Spleen (tissue), 7 donors: ENCODE measurements around the gene ZFYVE26.

Experiments used
- POLR2A ChIP-seq, 3 donors: fragments of 450-650 bp; IDR thresholded peaks; one replicate each; pipeline ENCODE4 v1.5.1; 2017; ENCODE audit warnings: antibody characterized with exemption in 3 of 3, mild to moderate bottlenecking in 1 of 3
- TF ChIP-seq, protein P1 (sequence below), 11 experiments: fragments of 200-600 bp in 7 of 11; fragments of 450-650 bp in 4 of 11; sonication (generic) in 4 of 11; IDR thresholded peaks in 8 of 11; conservative IDR thresholded peaks in 3 of 11; 1 replicate in 7 of 11; 2 replicates in 4 of 11; pipeline versions ENCODE4 v1.4.0 to v1.8.0; 2016 to 2021; ENCODE audit warnings: antibody characterized with exemption in 11 of 11, inconsistent platforms in 4 of 11, mild to moderate bottlenecking in 1 of 11
- donor health status: DM: no; HTN: no; CAD: no; lungs with moderate emphysema.
- donor health status: DM: no; HTN: no; CAD: no.
- donor health status: DM: no; HTN: no; CAD: no.

DNA sequence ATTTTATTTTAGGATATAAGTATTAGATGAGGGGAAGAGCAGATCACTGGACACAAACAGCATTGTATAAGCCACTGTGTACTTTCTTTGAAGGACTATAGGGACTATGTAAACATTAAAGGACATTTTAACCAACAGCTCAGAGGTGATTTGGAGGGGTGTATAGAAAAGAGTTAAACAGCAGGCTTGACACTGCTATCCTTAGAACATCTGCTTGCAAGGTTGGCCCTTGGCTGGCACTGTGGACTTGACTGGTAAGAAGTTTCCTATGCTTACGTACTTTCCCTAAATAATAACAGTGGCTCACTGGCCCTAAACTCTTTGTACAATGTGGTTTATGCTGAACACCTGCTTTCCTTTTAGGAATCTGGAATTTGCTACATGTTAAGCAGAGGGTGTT, 28.7 kb downstream of the ZFYVE26 start:
- TF ChIP-seq, protein P1, sequence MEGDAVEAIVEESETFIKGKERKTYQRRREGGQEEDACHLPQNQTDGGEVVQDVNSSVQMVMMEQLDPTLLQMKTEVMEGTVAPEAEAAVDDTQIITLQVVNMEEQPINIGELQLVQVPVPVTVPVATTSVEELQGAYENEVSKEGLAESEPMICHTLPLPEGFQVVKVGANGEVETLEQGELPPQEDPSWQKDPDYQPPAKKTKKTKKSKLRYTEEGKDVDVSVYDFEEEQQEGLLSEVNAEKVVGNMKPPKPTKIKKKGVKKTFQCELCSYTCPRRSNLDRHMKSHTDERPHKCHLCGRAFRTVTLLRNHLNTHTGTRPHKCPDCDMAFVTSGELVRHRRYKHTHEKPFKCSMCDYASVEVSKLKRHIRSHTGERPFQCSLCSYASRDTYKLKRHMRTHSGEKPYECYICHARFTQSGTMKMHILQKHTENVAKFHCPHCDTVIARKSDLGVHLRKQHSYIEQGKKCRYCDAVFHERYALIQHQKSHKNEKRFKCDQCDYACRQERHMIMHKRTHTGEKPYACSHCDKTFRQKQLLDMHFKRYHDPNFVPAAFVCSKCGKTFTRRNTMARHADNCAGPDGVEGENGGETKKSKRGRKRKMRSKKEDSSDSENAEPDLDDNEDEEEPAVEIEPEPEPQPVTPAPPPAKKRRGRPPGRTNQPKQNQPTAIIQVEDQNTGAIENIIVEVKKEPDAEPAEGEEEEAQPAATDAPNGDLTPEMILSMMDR (IDR thresholded peaks at IDR 0.05 in 8 of 11, conservative IDR thresholded peaks at IDR 0.05 in 3 of 11) = no peak
- no peak for TF ChIP-seq POLR2A (IDR thresholded peaks at IDR 0.05)
